Measurements from ENCODE around the gene MAST4. TPM values are rescaled to one million over a fixed set of nuclear protein-coding genes. Genes with fewer than 3 reads are reported as not detected.

MAST4 gene
- total RNA-seq, 1 donor from 2014 or later, result 10.5 TPM

DNA sequence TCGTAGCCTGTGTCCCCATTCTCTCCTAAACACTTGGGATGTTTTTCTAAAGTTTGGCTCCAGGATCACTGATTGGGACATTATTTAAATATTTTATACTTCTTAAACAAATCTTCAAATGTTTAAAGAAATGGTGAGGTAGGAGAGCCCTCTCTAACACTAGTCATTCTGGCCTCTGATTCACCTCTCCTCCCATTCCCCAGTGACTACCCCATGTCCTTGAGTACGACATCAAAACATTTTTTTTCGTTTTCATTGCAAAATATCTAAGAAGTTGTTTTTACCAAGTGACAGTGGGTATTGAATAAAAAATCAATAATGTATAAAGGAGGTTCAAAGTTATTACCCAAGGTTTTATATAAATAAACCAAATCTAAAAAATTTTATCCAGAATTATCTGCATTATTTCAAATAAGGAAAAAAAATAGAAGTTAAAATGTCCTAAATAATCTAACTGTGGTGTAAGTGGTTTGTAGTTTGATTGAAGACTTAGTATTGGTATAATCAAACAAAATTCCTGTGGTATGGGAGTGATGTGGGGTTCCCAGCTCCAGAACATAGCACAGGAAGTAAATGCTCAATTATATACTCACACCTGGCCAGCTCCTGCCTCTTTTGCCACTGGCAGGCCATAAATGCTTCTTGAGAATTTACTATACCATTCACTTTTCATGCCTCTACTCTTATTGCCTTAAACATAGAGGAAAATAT is 51.1 kb downstream of the MAST4 start:
- H3K27me3 Mint-ChIP-seq (ENCODE audit: unreplicated experiment), result peaks cover 3% of the 10 kb centered on the region
- no peak overlapping the region for H3K4me3 Mint-ChIP-seq (ENCODE audit: unreplicated experiment)
- TF ChIP-seq, protein P1, sequence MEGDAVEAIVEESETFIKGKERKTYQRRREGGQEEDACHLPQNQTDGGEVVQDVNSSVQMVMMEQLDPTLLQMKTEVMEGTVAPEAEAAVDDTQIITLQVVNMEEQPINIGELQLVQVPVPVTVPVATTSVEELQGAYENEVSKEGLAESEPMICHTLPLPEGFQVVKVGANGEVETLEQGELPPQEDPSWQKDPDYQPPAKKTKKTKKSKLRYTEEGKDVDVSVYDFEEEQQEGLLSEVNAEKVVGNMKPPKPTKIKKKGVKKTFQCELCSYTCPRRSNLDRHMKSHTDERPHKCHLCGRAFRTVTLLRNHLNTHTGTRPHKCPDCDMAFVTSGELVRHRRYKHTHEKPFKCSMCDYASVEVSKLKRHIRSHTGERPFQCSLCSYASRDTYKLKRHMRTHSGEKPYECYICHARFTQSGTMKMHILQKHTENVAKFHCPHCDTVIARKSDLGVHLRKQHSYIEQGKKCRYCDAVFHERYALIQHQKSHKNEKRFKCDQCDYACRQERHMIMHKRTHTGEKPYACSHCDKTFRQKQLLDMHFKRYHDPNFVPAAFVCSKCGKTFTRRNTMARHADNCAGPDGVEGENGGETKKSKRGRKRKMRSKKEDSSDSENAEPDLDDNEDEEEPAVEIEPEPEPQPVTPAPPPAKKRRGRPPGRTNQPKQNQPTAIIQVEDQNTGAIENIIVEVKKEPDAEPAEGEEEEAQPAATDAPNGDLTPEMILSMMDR (IDR thresholded peaks at IDR 0.05), result no peak
- DNase-seq (ENCODE audit: extremely low spot score, unreplicated experiment), result no peak
- no peaks in the 10 kb centered on the region for H3K4me1 Mint-ChIP-seq (ENCODE audit: unreplicated experiment)
- H3K36me3 Mint-ChIP-seq (ENCODE audit: unreplicated experiment), result no peaks in the 10 kb centered on the region
- no peaks in the 10 kb centered on the region for H3K9me3 Mint-ChIP-seq (ENCODE audit: unreplicated experiment)
- no peak overlapping the region for H3K27ac Mint-ChIP-seq (ENCODE audit: unreplicated experiment)

DNA sequence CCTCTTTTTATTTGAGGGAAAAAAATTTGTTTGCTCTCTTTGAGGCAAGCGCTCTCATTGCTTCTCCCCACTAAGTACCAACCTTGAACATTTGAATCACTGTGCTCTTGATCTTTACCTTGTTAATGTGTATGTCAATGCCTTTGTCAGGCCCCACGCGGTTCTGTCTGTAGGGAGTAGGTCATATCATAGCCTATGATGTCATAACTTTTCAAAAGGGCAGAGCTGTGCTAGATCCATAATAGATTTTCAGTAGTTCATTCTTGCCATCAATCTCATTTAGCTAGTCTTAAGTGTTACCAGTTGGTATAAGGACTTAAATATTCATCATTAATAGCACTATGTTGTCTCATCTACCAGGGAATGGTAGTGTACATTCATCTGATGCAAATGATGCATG is 56.6 kb downstream of the MAST4 start:
- peaks cover 2% of the 10 kb centered on the region for H3K27me3 Mint-ChIP-seq (ENCODE audit: unreplicated experiment)
- H3K4me1 Mint-ChIP-seq (ENCODE audit: unreplicated experiment), result no peaks in the 10 kb centered on the region
- H3K9me3 Mint-ChIP-seq (ENCODE audit: unreplicated experiment), result no peaks in the 10 kb centered on the region
- TF ChIP-seq, protein P1 (IDR thresholded peaks at IDR 0.05), result no peak
- H3K4me3 Mint-ChIP-seq (ENCODE audit: unreplicated experiment), result no peak overlapping the region
- no peak for DNase-seq (ENCODE audit: extremely low spot score, unreplicated experiment)
- no peak overlapping the region for H3K27ac Mint-ChIP-seq (ENCODE audit: unreplicated experiment)
- H3K36me3 Mint-ChIP-seq (ENCODE audit: unreplicated experiment), result no peaks in the 10 kb centered on the region

DNA sequence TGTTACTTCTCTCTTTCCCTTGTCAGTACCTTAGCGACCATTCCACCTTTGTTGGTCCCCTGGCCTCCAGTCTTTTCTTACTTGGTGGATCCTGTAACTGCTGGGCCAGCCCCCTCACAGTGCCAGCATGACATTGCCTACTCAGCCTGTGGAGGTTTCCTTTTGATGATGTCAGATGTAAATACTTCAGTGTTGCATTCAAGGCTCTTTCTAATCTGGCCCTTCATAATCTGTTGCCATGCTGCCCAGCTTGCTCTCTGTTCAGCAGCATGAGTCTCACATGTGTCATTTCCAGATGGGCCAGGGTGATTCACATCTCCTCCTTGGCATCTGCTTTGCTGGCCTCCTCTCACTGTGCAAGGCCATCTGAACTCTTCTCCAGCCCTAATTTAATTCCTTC is 57.1 kb downstream of the MAST4 start:
- H3K27me3 Mint-ChIP-seq (ENCODE audit: unreplicated experiment), result peaks cover 2% of the 10 kb centered on the region

DNA sequence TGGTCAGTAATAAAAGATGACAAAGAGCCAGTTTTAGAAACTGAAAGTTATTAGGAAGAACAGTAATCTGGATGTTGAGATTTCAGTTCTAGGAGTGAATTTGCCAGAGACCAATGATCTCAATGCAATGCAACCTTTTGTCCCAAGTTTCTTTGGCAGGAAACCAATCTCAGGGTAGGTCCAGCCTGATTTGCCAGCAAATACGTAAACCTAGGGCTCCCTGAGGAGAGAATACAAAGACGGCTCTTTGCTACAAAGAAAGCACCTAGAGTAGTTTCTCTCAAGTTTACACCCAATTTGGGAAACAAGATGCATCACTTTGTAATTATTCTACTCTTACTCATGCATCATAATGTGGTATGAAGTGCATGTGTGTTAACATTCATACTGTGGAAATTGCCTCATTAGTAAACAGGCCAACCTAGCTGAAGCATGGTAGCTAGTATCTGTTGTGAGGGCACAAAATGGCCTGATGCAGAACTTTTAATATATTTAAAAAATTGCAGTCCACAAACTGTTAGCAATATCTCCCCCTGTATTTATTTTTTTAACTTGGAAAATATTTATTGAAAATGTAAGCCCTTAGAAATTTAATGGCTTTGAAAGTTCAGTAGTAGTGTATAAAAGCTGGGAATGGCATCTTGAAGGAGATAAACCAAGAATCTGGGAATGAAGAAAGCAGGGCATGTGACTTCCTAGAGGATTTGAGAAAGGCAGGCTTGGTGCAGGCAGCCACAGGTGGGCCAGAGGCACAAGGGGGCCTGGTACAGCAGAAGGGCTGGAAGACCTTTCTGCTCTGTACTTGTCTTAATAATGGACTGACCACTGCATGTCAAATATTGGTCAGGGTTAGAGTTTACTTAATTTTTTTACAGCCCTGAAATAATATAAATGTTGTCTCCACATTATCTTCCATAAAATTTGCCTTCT is 59.5 kb downstream of the MAST4 start:
- H3K27ac Mint-ChIP-seq (ENCODE audit: unreplicated experiment), result no peak overlapping the region
- no peaks in the 10 kb centered on the region for H3K4me1 Mint-ChIP-seq (ENCODE audit: unreplicated experiment)
- no peaks in the 10 kb centered on the region for H3K36me3 Mint-ChIP-seq (ENCODE audit: unreplicated experiment)
- H3K4me3 Mint-ChIP-seq (ENCODE audit: unreplicated experiment), result no peak overlapping the region
- H3K27me3 Mint-ChIP-seq (ENCODE audit: unreplicated experiment), result peaks cover 2% of the 10 kb centered on the region
- TF ChIP-seq, protein P1 (IDR thresholded peaks at IDR 0.05), result no peak
- no peak for DNase-seq (ENCODE audit: extremely low spot score, unreplicated experiment)
- H3K9me3 Mint-ChIP-seq (ENCODE audit: unreplicated experiment), result no peaks in the 10 kb centered on the region

More for the DNA sequence above, 57.1 kb downstream of the MAST4 start:
- H3K36me3 Mint-ChIP-seq (ENCODE audit: unreplicated experiment), result no peaks in the 10 kb centered on the region
- H3K4me3 Mint-ChIP-seq (ENCODE audit: unreplicated experiment), result no peak overlapping the region
- no peak overlapping the region for H3K27ac Mint-ChIP-seq (ENCODE audit: unreplicated experiment)
- no peaks in the 10 kb centered on the region for H3K9me3 Mint-ChIP-seq (ENCODE audit: unreplicated experiment)
- DNase-seq (ENCODE audit: extremely low spot score, unreplicated experiment), result no peak
- TF ChIP-seq, protein P1 (IDR thresholded peaks at IDR 0.05), result no peak
- H3K4me1 Mint-ChIP-seq (ENCODE audit: unreplicated experiment), result no peaks in the 10 kb centered on the region

DNA sequence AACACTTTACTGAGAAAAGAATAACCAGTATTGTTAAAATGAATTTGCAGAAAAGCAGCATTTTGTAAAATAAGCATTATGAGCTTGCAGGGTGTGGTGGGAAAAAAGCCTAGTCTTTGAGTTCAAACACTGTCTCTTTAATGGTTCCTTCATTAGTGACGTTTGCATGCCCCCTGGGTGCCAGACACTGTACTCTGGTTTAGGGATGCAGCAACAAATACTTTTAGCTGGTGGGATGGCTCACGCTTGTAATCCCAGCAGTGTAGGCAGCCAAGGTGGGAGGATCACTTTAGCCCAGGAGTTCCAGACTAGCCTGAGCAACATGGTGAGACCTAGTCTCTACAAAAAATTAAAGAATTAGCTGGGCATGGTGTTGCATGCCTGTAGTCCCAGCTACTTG is 62.3 kb downstream of the MAST4 start:
- no peak overlapping the region for H3K4me3 Mint-ChIP-seq (ENCODE audit: unreplicated experiment)
- H3K27me3 Mint-ChIP-seq (ENCODE audit: unreplicated experiment), result peaks cover 9% of the 10 kb centered on the region
- TF ChIP-seq, protein P1 (IDR thresholded peaks at IDR 0.05), result no peak
- H3K27ac Mint-ChIP-seq (ENCODE audit: unreplicated experiment), result no peak overlapping the region
- H3K4me1 Mint-ChIP-seq (ENCODE audit: unreplicated experiment), result no peaks in the 10 kb centered on the region
- no peaks in the 10 kb centered on the region for H3K9me3 Mint-ChIP-seq (ENCODE audit: unreplicated experiment)
- H3K36me3 Mint-ChIP-seq (ENCODE audit: unreplicated experiment), result no peaks in the 10 kb centered on the region
- DNase-seq (ENCODE audit: extremely low spot score, unreplicated experiment), result no peak

Data from osteocyte (in vitro differentiated cells).